ENCODE measurements around the gene KDM2A. TPM values are rescaled to one million over a fixed set of nuclear protein-coding genes. Genes with fewer than 3 reads are reported as not detected.

Gene KDM2A
- total RNA-seq, 1 experiment from 2014 or later: 50.4 TPM

- H3K27ac ChIP-seq (ENCODE audit: low read depth, low read length): no peak overlapping the region
- ATAC-seq (no peak), DNase-seq (ENCODE audit: low read depth, low spot score) (no peak)
- no peaks in the 10 kb centered on the region for H3K27me3 ChIP-seq (ENCODE audit: insufficient read depth, low read length)
- peaks cover 2 to 15% of the 10 kb centered on the region in 2 experiments; a peak in 1 of 4 replicates for H3K36me3 ChIP-seq (ENCODE audit: control insufficient read depth in 1 of 2, insufficient read depth in 2 of 2, low read length in 2 of 2)
- H3K79me2 ChIP-seq (ENCODE audit: insufficient read depth, low read length): peaks cover 74% of the 10 kb centered on the region
- ChIA-PET CTCF (no interaction called here), RAD21 (ENCODE audit: low non-redundant PET in 1 of 2, low total read pairs in 2 of 2, uncharacterized antibody in 2 of 2, unreplicated experiment in 2 of 2) (no interaction called here), POLR2A (no interaction called here)
- H2AFZ ChIP-seq (ENCODE audit: low read depth, low read length, poor library complexity, severe bottlenecking): no peak overlapping the region
- no peak for TF ChIP-seq EZH2 (IDR thresholded peaks at IDR 0.05)
- TF ChIP-seq ZNF274 (IDR thresholded peaks at IDR 0.05; ENCODE audit: low read depth, low read length): no peak
- TF ChIP-seq CBX3 (IDR thresholded peaks at IDR 0.05; ENCODE audit: low read depth): no peak
- no peak for TF ChIP-seq SP1 (IDR thresholded peaks at IDR 0.05; ENCODE audit: low read depth)
- no peak for TF ChIP-seq POLR2A (IDR thresholded peaks at IDR 0.05; ENCODE audit: borderline replicate concordance, extremely low read depth, insufficient read depth, insufficient read length)
- no peak for TF ChIP-seq CEBPB (IDR thresholded peaks at IDR 0.05; ENCODE audit: low read depth)
- no peak for TF ChIP-seq ATF3 (IDR thresholded peaks at IDR 0.05)
- TF ChIP-seq REST (IDR thresholded peaks at IDR 0.05; ENCODE audit: low read depth): no peak
- TF ChIP-seq FOSL1 (IDR thresholded peaks at IDR 0.05; ENCODE audit: low read depth): no peak
- no peak for TF ChIP-seq ZFX (IDR thresholded peaks at IDR 0.05)
- no peak for TF ChIP-seq YY1 (IDR thresholded peaks at IDR 0.05; ENCODE audit: extremely low read depth, insufficient replicate concordance, low read depth, low read length)
- TF ChIP-seq CTCF (IDR thresholded peaks at IDR 0.05 in 2 of 3, conservative IDR thresholded peaks at IDR 0.05 in 1 of 3; ENCODE audit: borderline replicate concordance in 1 of 3, insufficient read depth in 1 of 3, low read depth in 2 of 3, low read length in 2 of 3): no peak
- TF ChIP-seq ELF1 (IDR thresholded peaks at IDR 0.05; ENCODE audit: borderline replicate concordance, low read depth): no peak
- no peak for TF ChIP-seq ZBTB33 (IDR thresholded peaks at IDR 0.05; ENCODE audit: extremely low read depth, insufficient replicate concordance, low read length)
- TF ChIP-seq RAD21 (IDR thresholded peaks at IDR 0.05; ENCODE audit: low read depth): no peak
- intact Hi-C loops (cut with micrococcal nuclease): no loop called here
- H3K4me3 ChIP-seq (replicated peaks in 1 of 2; ENCODE audit: low read depth in 1 of 2, low read length in 2 of 2): no peak overlapping the region
- no peaks in the 10 kb centered on the region for H4K20me1 ChIP-seq (ENCODE audit: insufficient read depth)
- H3K9ac ChIP-seq (ENCODE audit: low read length): no peak overlapping the region
- no TSS peak for BruUV-seq (replicated peaks)
- no peaks in the 10 kb centered on the region for H3K9me2 ChIP-seq (ENCODE audit: insufficient read depth)
- H3K4me2 ChIP-seq (ENCODE audit: low read length): no peak overlapping the region
- no peaks in the 10 kb centered on the region for H3K9me3 ChIP-seq (ENCODE audit: control insufficient read depth in 1 of 2, insufficient read depth in 1 of 2, low read depth in 1 of 2, low read length in 2 of 2)
- H3K4me1 ChIP-seq (ENCODE audit: control insufficient read depth in 1 of 2, insufficient read depth in 2 of 2, low read length in 2 of 2): peaks cover 8 to 18% of the 10 kb centered on the region in 2 experiments; a peak in 3 of 4 replicates
These were observed 149.9 kb downstream of the KDM2A start for GRCh38 chr11:67268962-67269268.

All from HCT116 (cell line).